ENCODE measurements around the gene RAX2.
"Not testable (repeated sequence)": the region's sequence is repeated elsewhere in the genome, so short reads cannot be mapped to it uniquely, and the experiment has no call there.

The RAX2 gene

GRCh38 chr19:3771906-3772455 lies at the start of gene RAX2:
Gene RAX2, minus strand, starts transcription at chr19:3772228. Its CDS starts 486 bp downstream, at chr19:3771742.
- DNase-seq: no peak

- no peak for DNase-seq
Observed at GRCh38 chr19:3821156-3821555, 49.1 kb upstream of the RAX2 start.

- DNase-seq: no peak
Observed at GRCh38 chr19:3819989-3820388, 48.0 kb upstream of the RAX2 start.

GRCh38 chr19:3818918-3819317 lies 46.9 kb upstream of the RAX2 start:
- no peak for DNase-seq

- DNase-seq: no peak
Observed at GRCh38 chr19:3818466-3818865, 46.4 kb upstream of the RAX2 start.

GRCh38 chr19:3817761-3818160 lies 45.7 kb upstream of the RAX2 start:
- DNase-seq: no peak

- no peak for DNase-seq
Observed at GRCh38 chr19:3816566-3817218, 44.7 kb upstream of the RAX2 start.

GRCh38 chr19:3816148-3816547 lies 44.1 kb upstream of the RAX2 start:
- DNase-seq: not testable (repeated sequence)

GRCh38 chr19:3814648-3815047 lies 42.6 kb upstream of the RAX2 start:
- DNase-seq: no peak

- DNase-seq: no peak
Observed at GRCh38 chr19:3813473-3814392, 41.7 kb upstream of the RAX2 start.

GRCh38 chr19:3810708-3811355 lies 38.8 kb upstream of the RAX2 start:
- DNase-seq: no peak

- no peak for DNase-seq
Observed at GRCh38 chr19:3809881-3810707, 38.1 kb upstream of the RAX2 start.

GRCh38 chr19:3808420-3809143 lies 36.6 kb upstream of the RAX2 start:
- DNase-seq: no peak

GRCh38 chr19:3807574-3808354 lies 35.7 kb upstream of the RAX2 start:
- DNase-seq: no peak

- DNase-seq: no peak
Observed at GRCh38 chr19:3807131-3807480, 35.1 kb upstream of the RAX2 start.

GRCh38 chr19:3805859-3806258 lies 33.8 kb upstream of the RAX2 start:
- DNase-seq: no peak

- no peak for DNase-seq
Observed at GRCh38 chr19:3804429-3804828, 32.4 kb upstream of the RAX2 start.

- no peak for DNase-seq
Observed at GRCh38 chr19:3803986-3804385, 32.0 kb upstream of the RAX2 start.

GRCh38 chr19:3803114-3803888 lies 31.3 kb upstream of the RAX2 start:
- no peak for DNase-seq

GRCh38 chr19:3801412-3802096 lies 29.5 kb upstream of the RAX2 start:
- peak; percentile 14 for DNase-seq
